HG03575 (cell line): ENCODE measurements around the gene MYH10.
A peak's percentile ranks its signal among the peaks of the same experiment; 100 is the strongest.

Experiments
- ATAC-seq: cut with Tn5 transposase; IDR thresholded peaks from one replicate; pipeline ENCODE4 v1.9.1; 2021; ENCODE audit not compliant: unreplicated experiment, insufficient number of reproducible peaks, low FRiP score; ENCODE audit errors: extremely low read depth

MYH10 gene

GRCh38 chr17:8436844-8437171 lies 193.7 kb downstream of the MYH10 start:
- no peak for ATAC-seq

- ATAC-seq: peak; percentile 17
These were observed 194.2 kb downstream of the MYH10 start for GRCh38 chr17:8436169-8436843.

GRCh38 chr17:8435245-8436168 lies 195.0 kb downstream of the MYH10 start, which contains the start of gene NDEL1:
Gene NDEL1 (plus strand): TSS chr17:8435884. CDS start chr17:8444272, 8,388 bp downstream.
- ATAC-seq: peak; percentile 45

GRCh38 chr17:8430966-8431365 lies 199.6 kb downstream of the MYH10 start:
- ATAC-seq: no peak

GRCh38 chr17:8426802-8427201 lies 203.7 kb downstream of the MYH10 start:
- ATAC-seq: no peak

GRCh38 chr17:8426094-8426720 lies 204.3 kb downstream of the MYH10 start:
- ATAC-seq: no peak
